AG10803 (cell line): ENCODE results near the gene RFX8.

Experiments used
- DNase-seq: peaks from one replicate; pipeline ENCODE4 v3.0.0; 2010; ENCODE audit warnings: low read depth
- H3K4me3 ChIP-seq: 2 replicates; pipeline ENCODE4 v1.5.1; 2011; ENCODE audit warnings: mild to moderate bottlenecking, low read length, control low read depth
- TF ChIP-seq, protein P1 (sequence below): conservative IDR thresholded peaks from 2 replicates; pipeline ENCODE4 v1.5.1; 2011; ENCODE audit warnings: mild to moderate bottlenecking, low read length, control low read depth, inconsistent platforms

RFX8 gene

DNA sequence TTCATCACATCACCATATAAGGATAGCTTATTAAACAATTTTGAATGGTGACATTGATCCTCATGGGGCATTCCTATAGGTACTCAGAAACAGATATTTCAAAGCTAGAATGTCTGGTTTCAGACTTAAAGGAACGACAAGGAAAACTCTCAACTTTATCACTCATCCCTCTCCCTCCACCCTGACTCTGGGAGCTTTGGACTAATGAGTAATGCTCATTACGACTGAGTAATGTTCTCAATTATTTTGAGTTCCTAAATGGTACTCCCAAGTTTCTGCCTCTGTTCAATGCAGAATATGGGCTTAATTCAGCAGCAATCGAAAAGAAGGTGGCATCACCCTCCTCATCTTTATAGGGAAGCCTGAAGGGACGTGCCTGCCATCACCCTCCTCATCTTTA is 43.4 kb downstream of the RFX8 start:
- no peak for DNase-seq
- TF ChIP-seq, protein P1, sequence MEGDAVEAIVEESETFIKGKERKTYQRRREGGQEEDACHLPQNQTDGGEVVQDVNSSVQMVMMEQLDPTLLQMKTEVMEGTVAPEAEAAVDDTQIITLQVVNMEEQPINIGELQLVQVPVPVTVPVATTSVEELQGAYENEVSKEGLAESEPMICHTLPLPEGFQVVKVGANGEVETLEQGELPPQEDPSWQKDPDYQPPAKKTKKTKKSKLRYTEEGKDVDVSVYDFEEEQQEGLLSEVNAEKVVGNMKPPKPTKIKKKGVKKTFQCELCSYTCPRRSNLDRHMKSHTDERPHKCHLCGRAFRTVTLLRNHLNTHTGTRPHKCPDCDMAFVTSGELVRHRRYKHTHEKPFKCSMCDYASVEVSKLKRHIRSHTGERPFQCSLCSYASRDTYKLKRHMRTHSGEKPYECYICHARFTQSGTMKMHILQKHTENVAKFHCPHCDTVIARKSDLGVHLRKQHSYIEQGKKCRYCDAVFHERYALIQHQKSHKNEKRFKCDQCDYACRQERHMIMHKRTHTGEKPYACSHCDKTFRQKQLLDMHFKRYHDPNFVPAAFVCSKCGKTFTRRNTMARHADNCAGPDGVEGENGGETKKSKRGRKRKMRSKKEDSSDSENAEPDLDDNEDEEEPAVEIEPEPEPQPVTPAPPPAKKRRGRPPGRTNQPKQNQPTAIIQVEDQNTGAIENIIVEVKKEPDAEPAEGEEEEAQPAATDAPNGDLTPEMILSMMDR: no peak
- no peak overlapping the region for H3K4me3 ChIP-seq

DNA sequence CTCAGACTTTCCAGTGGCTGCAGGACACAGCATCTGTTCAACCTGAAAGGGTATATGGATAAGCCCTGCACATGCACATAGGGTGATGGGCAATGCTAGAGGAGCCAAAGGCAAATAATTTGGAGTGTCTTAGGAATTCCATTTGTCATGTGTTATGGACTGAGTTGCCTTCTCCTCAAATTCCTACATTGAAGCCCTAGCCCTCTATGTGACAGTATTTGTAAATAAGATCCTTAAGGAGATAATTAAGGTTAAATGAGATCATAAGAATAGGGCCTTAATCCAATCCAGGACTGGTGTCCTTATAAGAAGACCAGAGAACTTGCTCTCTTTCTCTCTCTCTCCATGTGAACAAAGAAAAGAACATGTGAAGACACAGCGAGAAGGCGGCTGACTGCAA is 44.8 kb downstream of the RFX8 start:
- peak; percentile 82 for DNase-seq
- TF ChIP-seq, protein P1: no peak
- H3K4me3 ChIP-seq: no peak overlapping the region

- TF ChIP-seq, protein P1: no peak
- DNase-seq: no peak
- H3K4me3 ChIP-seq: no peak overlapping the region
These were observed 45.5 kb downstream of the RFX8 start for GRCh38 chr2:101429453-101429852.

DNA sequence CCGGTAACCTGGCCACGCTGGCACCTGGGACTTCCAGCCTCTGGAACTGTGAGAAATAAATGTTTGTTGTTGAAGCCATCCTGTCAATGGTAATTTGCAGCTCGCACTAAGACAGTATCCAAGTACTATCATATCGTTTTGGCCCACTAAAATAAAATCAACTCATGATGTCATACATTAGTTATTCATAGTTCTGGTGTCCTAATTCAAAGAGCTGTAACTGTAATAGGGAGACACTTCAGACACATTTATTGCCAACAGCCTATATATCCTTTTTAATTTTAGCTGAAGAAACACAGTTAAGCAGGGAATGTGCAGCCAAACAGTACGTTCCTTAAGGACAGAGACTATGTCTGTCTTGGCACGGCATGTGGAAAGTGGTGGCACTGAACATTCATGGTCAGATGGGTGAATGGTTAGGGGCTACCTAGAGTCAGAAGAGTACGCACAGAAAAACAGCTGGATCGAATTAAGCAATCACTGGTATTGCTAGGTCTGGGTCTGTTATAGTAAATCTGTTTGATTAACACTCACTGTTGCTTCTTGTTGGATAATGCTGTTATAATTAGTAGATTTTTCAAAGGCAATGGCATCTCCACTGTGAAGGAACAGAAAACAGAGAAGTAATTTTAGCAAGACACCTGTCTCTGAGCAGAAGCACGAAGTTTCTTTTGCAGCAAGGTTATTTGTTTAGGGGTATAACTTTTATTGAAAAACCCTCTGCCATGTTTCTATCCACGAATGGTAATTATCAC is 46.3 kb downstream of the RFX8 start:
- no peak for DNase-seq
- TF ChIP-seq, protein P1: no peak
- no peak overlapping the region for H3K4me3 ChIP-seq

DNA sequence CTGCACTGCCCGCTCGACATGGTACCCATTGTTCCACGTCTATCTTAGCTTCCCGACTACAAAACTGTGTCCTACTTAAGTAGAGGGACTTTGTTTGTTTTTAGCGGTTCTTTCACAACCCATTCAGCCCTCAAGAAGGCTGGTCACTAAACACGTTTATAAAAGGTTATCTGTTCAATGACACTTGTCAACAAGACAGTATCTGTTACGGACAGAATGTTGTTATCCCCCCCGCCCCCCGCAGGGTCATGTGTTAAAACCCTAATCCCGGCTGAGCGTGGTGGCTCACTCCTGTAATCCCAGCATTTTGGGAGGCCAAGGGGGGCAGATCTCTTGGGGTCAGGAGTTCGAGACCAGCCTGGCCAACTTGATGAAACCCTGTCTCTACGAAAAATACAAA is 47.2 kb downstream of the RFX8 start:
- H3K4me3 ChIP-seq: no peak overlapping the region
- TF ChIP-seq, protein P1: no peak
- DNase-seq: no peak

GRCh38 chr2:101427240-101427639 is 47.7 kb downstream of the RFX8 start:
- TF ChIP-seq, protein P1: no peak
- no peak for DNase-seq
- H3K4me3 ChIP-seq: no peak overlapping the region

- no peak overlapping the region for H3K4me3 ChIP-seq
- TF ChIP-seq, protein P1: no peak
These were observed 48.1 kb downstream of the RFX8 start for GRCh38 chr2:101426822-101427221.

More at GRCh38 chr2:101426822-101427221, 48.1 kb downstream of the RFX8 start:
- no peak for DNase-seq
